ENCODE measurements around the gene NCOA5.

Gene NCOA5

GRCh38 chr20:46040902-46041535 is 48.7 kb downstream of the NCOA5 start:
- DNase-seq (ENCODE audit: low read depth in 2 of 2): peak; percentile 34 to 54

GRCh38 chr20:46037036-46037435 is 52.7 kb downstream of the NCOA5 start:
- no peak for DNase-seq (ENCODE audit: low read depth in 2 of 2)

- DNase-seq (ENCODE audit: low read depth in 2 of 2): no peak
Measured at GRCh38 chr20:46036370-46036769, 53.4 kb downstream of the NCOA5 start.

GRCh38 chr20:46035713-46036112 is 54.0 kb downstream of the NCOA5 start:
- no peak for DNase-seq (ENCODE audit: low read depth in 2 of 2)

GRCh38 chr20:46035253-46035652 is 54.5 kb downstream of the NCOA5 start:
- DNase-seq (ENCODE audit: low read depth in 2 of 2): no peak

GRCh38 chr20:46034039-46034438 is 55.7 kb downstream of the NCOA5 start:
- DNase-seq (ENCODE audit: low read depth in 2 of 2): no peak

GRCh38 chr20:46031701-46032254 is 58.0 kb downstream of the NCOA5 start:
- DNase-seq (ENCODE audit: low read depth in 2 of 2): no peak

GRCh38 chr20:46031014-46031569 is 58.7 kb downstream of the NCOA5 start:
- DNase-seq (ENCODE audit: low read depth in 2 of 2): no peak

- DNase-seq (ENCODE audit: low read depth in 2 of 2): no peak
Measured at GRCh38 chr20:46030284-46031013, 59.3 kb downstream of the NCOA5 start.

GRCh38 chr20:46028772-46029371 is 60.9 kb downstream of the NCOA5 start, which contains the start of gene SLC12A5:
SLC12A5 (plus strand) TSS chr20:46029215; CDS start chr20:46029345, 130 bp downstream.
- DNase-seq (ENCODE audit: low read depth in 2 of 2): no peak

GRCh38 chr20:46028110-46028509 is 61.7 kb downstream of the NCOA5 start:
- no peak for DNase-seq (ENCODE audit: low read depth in 2 of 2)

GRCh38 chr20:46027245-46027853 is 62.4 kb downstream of the NCOA5 start:
- no peak for DNase-seq (ENCODE audit: low read depth in 2 of 2)

- no peak for DNase-seq (ENCODE audit: low read depth in 2 of 2)
Measured at GRCh38 chr20:46025376-46025783, 64.4 kb downstream of the NCOA5 start.

GRCh38 chr20:46023999-46024398 is 65.8 kb downstream of the NCOA5 start:
- DNase-seq (ENCODE audit: low read depth in 2 of 2): no peak

- DNase-seq (ENCODE audit: low read depth in 2 of 2): no peak
Measured at GRCh38 chr20:46023148-46023484, 66.6 kb downstream of the NCOA5 start.

- DNase-seq (ENCODE audit: low read depth in 2 of 2): peak; percentile 66 to 76
Measured at GRCh38 chr20:46022411-46023147, 67.2 kb downstream of the NCOA5 start.

GRCh38 chr20:46021361-46022359 is 68.1 kb downstream of the NCOA5 start:
- peak; percentile 48 to 65 for DNase-seq (ENCODE audit: low read depth in 2 of 2)

- no peak for DNase-seq (ENCODE audit: low read depth in 2 of 2)
Measured at GRCh38 chr20:46020555-46020954, 69.2 kb downstream of the NCOA5 start.

- DNase-seq (ENCODE audit: low read depth in 2 of 2): no peak
Measured at GRCh38 chr20:46018611-46019010, 71.2 kb downstream of the NCOA5 start.

- DNase-seq (ENCODE audit: low read depth in 2 of 2): no peak
Measured at GRCh38 chr20:46018112-46018511, 71.7 kb downstream of the NCOA5 start.

All from stimulated activated CD4-positive, alpha-beta T cell treated with anti-CD3 and anti-CD28 coated beads, Interleukin-4, amount 100 ng/mL, for 48 hours (primary cell).